Activated naive CD4-positive, alpha-beta T cell treated with anti-CD3 and anti-CD28 coated beads, Interleukin-2, amount 50 U/mL, for 16 hours (primary cell): ENCODE results near the gene WWC2.
A peak's percentile ranks its signal among the peaks of the same experiment; 100 is the strongest.

ENCODE experiments used
- DNase-seq: peaks from one replicate; pipeline ENCODE4 v3.0.0-alpha.2; 2020

Gene WWC2

DNA sequence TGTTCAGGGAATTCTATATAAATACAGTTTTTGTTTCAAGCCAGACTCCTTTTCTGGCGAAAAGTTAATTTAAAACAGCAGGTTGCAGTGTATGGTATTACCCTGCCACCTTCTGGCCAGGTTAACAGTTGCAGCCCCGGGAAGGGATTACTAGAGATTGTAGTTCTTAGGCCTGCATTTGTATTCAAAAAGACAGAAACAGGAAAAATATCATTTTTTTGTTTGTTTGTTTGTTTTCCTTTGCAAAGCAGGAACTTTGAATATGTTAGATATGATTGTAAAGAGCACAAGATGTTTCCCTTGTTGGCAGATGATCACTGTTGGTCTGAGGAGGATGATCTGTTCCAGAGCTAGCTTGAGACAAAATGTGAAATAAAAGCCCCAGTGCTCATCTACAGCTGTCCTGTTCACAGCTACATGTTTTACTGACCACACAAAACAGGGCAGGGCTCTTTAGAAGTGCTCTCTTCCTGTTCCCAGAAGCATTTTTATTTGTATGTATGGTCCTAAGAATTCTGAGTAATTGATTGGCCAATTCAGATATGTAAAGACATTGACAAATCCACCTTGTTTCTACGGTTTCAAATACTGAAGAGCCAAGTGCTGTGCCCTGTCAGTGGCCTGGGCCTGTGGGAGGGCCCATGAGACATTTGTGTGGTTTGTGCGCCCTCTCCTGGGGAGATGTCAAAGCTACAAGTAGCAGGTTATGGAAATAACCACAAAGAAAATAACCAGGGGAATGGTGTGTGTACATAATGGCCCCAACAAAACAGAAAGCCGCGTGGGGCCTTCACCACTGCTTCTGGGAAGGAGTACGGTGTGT is 163.1 kb downstream of the WWC2 start:
- peak; percentile 78 for DNase-seq

DNA sequence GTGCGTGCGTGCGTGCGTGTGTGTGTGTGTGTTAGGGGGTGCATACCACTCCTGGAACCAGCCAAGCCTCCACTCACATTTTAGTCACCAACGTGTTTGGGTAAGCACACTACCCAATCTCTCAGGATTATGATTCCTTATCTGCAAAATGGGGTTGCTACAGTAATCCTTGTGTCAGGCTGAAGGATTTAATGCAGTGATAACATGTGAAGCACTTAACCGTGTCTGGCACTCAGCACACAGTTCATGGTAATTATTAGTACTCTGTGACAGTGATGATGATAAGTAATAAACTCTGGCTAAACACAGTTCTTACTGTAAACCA is 163.7 kb downstream of the WWC2 start:
- no peak for DNase-seq

DNA sequence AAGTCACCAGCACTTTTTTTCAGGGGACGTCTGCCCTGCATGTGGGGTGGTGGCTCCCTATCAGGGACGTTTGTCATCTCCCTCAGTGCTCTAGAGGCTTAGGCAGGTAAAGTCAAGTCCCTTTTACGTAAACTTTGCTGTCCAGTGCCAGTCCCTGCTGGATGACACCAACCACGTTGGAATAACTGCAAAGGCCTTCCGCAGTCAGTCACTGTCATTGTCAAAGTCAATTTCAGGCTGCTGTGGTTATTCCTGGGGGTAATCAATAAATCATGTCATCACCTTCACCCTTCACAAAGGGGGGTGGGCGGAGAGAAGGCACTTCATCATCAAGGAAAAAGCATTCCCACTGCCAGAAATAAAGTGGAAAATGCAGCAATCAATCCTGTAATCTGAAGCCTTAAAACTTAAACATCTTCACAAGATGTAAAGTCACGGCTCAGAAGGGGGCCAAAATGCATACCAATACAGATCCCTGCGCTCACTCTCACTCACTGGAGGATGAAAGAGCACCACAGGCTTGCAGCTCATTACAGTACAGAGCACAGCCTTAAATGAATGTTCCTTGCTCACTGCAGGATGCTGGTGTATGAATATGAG is 164.8 kb downstream of the WWC2 start:
- DNase-seq = no peak

DNA sequence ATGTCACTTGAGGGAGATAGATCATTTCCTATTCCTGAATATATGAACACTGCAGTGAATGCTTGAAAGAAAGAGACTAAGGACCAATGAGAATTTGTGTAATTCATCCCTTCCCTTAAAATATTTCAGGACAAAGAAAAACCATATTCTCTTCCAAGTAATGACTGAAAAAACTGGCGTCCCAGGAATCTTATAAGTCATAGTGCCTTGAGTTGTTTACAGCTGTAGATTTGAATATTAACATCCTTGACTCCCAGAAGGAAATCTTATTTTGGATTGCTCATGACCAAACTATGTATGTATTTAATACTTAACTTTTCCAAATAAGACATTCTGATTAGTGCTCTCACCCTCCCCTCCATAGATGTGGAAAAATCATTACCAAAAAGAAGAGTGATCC is 165.6 kb downstream of the WWC2 start:
- DNase-seq = no peak

DNA sequence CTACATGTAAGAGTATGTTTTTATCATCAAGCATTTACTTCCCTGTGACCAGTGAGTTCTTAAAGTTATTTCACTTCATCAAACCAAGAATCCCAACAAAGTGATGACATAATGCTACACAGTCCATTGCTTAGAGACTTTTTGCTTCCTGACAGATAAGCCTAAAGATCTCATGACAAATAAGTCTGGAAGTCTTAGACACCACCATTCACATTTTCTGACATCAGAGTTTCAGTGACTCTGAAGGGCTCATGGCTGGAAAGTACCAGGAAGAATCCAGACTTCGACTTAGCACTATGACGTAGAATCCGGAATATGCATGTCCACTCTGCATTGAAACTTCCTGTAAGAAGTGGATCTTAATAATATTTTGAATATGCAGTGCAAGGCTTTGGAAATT is 167.3 kb downstream of the WWC2 start:
- DNase-seq = no peak

DNA sequence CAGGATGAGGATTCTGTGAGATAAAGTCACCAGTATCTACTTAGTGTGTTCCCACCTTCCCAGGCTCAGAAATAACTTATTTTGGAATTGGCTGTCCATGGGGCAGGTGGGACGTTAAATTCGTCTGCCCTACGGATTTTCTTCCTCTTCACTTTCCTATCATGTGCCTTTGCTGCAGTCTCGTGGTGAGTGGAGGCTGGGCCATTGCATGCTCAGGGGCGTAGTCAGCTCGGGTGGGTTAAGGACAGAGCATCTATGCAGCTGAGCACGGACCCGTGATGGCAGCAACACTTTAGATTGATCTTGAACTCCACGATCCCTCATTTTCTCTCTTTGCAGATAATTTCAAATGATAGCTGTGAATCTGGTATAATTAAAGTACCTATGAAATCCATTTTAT is 169.5 kb downstream of the WWC2 start:
- DNase-seq = no peak

DNA sequence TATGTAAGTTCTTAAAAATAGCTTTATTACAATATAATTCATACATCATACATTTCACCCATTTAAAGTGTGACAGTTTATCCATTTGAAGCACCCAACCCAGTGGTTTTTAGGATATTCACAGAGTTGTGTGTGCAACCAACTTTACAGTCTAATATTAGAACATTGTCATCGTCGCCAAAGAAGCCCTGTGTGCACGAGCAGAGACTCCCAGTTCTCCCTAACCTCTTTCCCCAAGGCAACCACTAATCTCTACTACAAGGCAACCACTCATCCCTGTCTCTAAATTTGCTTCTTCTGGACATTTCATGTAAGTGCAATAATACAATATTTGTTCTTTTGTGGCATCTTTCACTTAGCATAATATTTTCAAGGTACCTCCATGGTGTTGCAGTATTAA is 173.3 kb downstream of the WWC2 start:
- DNase-seq = no peak

DNA sequence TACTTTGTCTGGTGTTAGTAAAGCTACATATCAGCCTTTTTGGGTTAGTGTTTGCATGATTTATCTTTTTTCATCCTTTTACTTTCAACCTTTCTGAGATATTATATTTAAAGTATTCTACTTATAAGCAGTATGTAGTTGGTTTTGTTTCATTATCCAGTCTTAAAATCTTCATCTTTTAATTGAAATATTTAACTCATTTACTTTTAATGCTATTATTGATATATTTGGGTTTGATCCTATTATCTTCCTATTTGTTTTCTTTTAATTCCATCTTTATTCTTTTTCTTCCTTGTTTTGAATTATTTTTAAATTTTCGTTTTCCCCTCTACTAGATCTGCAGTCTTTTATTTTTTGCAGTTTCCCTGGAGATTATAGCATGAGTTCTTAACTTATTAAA is 177.0 kb downstream of the WWC2 start:
- DNase-seq = no peak

DNA sequence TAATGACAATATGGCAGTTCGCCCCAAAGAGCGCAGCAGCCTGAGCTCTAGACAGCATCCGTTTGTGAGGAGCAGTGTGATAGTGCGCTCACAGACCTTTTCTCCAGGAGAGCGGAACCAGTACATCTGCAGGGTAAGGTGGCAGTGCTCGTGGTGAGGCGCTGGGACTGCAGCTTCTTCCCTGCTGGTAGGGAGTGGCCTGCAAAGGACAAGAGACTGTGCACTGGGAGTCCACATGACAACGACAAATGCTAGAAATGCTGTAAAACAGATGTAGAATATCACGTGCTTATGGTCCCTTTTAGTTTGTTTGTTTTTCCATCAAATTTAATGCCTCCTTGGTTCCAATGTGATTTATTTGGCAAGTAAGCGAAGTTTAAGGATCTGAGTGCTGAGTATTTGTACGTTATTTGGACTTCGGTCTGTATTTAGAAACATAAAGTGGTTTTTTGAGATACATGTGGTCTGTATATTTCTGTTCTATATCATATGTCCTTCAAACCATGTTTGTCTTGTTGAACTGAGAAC is 185.3 kb downstream of the WWC2 start:
- no peak for DNase-seq

DNA sequence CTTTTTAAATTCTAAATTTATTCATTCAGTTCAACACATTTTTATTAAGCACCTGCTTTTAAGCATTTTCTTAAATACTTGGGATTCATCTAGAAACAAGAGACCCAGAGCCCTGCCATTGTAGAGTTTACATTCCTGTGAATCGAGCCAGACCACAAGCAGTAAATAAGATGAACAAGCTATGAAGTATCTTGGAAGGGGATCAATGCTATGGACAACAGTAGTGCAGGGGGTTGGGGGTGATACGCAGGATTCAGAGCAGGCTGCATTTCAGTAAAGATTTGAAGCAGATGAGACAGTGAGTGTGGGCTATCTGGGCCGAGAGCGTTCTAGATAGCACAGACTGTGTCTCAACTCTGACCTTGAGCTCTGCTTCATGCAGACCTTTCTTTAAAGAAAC is 185.9 kb downstream of the WWC2 start:
- no peak for DNase-seq

DNA sequence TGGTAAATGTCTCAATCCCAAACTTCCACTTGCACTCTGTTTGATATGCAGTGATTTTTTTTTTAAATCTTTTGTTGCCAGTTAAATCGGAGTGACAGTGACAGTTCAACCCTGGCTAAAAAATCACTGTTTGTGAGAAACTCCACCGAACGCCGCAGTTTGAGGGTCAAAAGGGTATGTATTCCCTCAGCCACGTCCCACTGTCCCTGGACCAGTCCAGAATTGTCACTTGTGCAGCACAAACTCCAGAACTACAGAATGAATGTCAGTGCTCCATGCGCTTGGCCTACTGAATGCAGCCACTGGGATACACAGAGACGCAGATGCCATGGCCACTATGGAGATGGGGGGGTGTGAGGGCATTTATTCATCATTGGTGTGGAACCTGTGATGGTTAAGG is 186.8 kb downstream of the WWC2 start:
- DNase-seq = no peak

DNA sequence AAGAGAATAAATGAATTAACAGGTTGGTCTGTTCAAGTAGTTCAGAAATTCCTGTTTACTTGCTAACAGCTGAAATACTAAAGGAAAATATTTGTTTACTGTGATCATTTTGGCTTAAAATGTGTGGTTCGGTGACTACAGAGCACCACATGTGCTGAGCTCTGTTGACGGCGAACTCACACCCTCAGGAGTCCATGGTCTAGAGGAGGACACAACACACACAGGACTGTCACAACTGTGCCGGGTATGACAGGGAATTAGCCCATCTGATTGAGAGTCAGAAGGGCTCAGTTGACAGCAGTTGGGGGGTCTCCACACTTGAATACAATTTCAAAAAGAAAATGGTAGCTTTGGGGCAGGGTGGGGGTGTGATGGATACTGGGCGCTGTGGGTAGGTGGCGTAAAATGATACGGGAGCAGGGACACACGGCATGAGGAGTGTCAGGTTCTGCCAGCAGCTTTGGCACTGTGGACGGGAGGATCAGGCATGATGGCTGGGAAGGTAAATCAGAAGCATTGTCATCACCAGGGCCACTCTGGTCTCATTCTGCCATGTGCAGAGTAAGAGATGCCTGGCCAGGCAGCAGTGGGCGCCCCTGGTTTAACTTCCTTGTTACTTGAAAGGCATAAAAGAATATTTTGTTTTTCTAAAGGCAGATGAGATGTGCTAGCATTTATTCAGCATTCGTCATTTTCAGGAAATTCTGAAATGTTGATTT is 187.7 kb downstream of the WWC2 start:
- DNase-seq = no peak

DNA sequence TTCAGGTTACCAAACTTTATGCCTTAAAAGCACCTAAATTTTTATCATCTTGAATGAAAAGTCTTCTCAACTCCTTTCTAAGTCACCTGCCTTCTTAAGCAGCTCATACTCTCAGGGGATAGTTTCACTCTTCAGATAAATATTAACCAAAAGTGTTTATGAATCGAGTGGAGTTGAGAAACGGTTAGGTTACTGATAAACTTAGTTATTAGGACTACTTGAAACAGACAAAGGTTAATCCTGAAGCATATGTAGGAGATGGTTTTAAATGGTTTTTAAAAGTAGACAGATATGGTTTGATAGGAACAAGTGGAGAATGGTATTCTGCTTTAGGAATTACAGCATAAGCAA is 188.2 kb downstream of the WWC2 start:
- no peak for DNase-seq

DNA sequence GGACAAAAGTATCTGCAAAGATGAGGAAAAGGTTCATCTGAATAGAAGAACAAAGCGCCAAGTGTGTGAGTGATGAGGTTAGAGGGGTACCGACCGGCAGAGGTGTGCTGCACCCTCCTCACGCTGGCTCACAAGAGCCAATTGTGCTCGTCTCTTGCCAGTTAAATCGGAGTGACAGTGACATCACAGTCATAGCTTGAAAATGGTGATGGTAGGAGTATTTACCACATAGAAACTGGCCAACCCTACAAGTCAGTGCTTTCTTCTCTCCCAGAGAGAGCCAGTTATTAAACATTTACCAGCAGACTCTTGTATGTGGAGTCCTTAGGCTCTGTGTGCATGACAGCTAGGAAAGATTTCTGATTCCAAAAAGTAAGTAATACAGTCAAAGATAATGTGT is 188.6 kb downstream of the WWC2 start:
- no peak for DNase-seq

DNA sequence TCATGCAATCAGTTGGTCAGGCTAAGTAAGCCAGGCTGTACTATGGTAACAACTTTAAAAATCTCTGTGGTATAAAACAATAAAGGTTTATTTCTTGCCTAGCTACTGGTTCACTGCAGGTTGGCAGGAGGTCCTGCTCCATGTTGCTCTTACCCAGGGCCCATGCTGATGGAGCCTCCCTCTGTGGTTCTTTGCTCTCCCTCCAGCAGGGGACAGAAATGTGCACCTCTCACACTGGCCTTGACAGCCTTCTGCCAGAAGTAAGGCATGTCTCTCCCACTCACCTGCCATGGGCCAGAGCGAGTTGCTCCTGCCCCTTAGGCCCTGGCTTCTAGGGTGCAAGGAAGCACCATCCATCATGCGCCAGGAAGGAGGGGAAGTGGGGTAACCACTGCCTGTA is 189.9 kb downstream of the WWC2 start:
- DNase-seq = no peak

DNA sequence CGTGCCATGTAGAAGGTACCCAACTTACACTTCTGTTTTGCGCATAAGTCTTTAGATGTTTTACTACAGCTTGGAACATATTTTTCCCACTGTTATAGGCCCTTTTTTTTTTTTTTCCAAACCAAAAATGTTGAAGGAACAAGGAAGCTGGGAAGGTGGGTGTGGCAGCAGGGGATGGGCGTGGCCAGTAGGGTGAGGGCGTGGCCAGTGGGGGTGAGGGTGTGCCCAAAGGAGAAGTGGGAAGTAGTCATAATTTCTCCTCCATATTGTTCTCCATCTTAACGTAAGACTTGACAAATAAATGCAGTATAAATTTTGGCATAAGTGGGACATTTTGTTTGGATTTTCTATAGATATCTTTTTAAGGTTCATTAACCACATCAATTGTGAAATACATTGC is 190.6 kb downstream of the WWC2 start:
- DNase-seq = no peak

DNA sequence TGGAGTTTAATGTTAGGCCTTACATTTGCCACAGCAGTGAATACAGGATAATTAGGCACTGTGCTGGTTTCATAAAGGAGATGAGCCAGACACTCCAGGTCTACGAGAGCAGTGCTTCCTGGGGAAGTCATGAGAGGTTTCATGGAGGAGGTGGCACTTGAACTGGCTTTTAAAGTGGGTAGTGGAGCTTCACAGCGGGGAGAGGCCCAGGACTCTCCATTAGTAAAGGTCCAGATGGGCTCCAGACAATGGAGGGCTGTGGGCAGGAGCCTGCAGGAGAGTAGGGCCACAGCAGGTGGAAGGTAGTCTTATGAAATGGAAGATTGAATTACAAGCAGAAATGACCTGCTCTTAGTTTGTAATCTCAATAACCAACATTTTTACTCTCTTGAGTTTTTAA is 192.0 kb downstream of the WWC2 start:
- DNase-seq = no peak

DNA sequence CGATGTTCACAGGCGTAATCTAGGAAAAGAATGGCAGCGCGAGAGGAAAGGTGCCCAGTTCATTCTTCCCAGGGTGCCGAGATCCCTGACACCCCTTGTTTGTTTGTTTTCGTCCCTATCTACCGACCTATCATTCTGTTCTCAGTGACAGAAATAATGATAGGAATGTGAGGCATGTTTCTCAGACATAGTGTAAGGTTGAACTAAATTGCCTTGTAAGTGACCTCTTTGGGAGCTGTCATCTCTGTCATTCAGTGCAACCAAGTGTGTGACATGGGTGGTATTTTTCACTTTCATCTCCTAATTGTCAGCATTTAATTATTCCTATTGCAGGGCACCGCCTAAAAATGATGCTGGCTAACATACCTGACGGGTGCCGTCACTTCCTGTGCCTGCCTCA is 196.7 kb downstream of the WWC2 start:
- no peak for DNase-seq

DNA sequence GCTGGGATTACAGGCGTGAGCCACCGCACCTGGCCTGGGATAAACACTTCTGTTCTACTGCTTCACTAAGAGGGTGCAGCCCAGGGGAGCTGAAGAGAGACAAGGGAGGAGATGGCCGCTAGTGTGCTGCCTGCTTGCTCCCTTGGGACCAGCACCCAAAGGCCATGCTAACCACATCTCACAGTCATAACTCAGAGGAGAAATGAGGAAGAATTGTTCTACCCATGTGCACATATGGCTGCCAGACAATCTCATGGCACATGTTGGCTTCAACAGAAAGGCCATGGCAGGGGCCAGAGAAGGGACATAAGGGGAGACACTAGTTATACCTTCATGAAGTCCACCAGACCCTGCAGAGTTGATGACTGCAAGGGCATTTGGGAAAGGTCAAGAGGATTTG is 198.6 kb downstream of the WWC2 start:
- DNase-seq = no peak

DNA sequence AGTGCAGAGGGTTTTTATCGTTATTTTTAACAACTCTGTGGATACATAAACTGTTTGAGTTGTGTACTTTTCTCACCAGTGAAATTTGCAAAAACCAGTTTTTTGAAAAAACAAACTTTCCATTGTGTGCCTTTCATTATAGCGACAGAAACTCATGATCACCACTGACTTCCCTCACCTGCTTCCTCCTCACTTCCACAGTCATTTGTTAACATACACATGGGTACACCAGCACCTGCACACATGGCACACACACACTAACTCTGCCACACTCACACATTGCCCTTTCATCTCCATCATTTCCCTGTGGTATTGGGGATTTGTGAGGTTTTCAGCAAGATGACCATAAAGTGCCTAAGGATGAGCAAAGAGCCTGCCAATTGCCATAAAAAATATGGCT is 200.4 kb downstream of the WWC2 start:
- DNase-seq = no peak

DNA sequence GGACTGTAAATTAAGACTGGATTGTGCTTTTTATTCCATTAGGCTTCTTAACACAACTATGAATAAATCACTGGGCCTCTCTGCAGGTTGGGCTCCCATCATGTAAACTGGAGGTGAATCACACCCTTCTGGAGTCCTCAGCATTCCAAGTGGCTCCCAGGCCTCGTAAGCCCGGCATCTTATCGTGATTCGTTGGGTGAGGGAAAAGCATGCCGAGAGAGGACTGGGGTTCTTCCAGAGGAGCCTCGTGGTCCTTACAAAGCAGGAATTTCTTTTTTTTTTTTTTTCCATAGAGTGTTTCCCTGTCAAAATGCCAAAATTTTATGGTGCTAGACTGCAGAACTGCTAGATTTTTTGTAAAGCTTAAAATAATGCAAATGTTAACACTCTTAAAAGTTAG is 201.0 kb downstream of the WWC2 start:
- no peak for DNase-seq

DNA sequence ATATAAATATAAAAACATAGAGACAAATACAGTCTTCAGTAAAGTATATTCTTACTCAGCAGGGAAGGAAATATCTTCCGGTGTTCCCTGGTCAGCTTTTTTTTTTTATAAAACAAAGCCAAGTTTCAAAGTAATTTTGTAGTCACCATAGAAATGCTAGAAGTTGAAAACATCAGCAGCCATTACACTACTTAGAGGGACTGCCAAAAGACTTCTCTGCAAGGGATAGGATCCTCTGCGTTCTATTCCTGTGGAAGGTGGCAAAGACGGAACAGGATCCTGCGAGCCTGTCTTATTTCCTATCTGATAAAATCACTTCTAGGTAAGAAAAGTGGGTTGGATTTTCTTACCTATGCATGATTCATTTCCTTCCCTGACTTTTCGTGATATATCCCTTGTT is 201.6 kb downstream of the WWC2 start:
- DNase-seq = no peak

DNA sequence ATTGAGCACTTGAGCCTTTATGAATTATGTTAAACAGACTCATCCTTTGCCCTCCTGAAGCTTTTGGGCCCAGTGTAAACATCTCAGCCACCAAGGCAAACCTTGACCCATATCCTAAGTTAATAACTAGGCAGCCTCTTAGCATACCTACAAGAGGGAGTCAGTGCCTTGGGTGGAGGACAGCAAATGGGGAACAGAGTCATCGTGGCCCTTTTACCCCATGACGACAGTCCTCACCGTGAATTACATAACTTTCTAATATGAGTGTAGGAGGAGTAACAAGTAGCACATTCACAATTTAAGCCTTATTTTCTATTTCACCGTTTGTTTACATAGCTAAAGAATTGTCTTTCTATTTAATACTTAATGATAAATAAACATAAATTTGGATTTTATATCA is 204.2 kb downstream of the WWC2 start:
- DNase-seq = no peak

DNA sequence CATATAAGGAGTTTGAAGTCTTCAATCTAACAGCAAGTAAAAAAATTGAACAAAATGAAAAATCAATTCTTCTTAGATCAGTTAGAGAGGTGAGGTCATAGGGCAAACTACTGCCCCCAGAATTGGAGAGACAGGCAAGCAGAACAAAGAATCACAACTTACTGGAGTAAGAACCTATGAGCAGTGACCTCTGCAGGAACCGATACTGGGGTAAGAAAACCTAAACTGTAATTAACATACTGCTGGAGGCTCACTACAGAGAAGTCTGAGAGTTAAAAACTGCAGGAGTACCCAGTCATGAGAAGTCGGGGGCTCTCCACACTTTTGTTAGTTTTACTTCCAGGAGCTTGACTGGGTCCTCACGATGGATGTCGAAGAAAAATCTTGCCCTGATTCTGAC is 205.0 kb downstream of the WWC2 start:
- no peak for DNase-seq
